OCI-LY7 (cell line): ENCODE results near the gene GNAL.

Source experiments
- CTCF ChIP-seq: fragments of 200-600 bp; sonication (generic); conservative IDR thresholded peaks from 2 replicates; pipeline ENCODE4 v1.5.1; 2014; ENCODE audit warnings: mild to moderate bottlenecking, antibody characterized with exemption, low read length, moderate library complexity, mixed read lengths
- EZH2phosphoT487 ChIP-seq: fragments of 200-600 bp; sonication (generic); IDR thresholded peaks from 2 replicates; pipeline ENCODE4 v1.6.1; 2018; ENCODE audit warnings: low read depth, borderline replicate concordance, mild to moderate bottlenecking, mixed run types, antibody characterized with exemption, low read length, moderate library complexity, mixed read lengths

- no peak for TF ChIP-seq CTCF
- TF ChIP-seq EZH2phosphoT487, result no peak
These were observed 71.6 kb downstream of the GNAL start for GRCh38 chr18:11760498-11761167.
